Measurements from ENCODE around the gene FAM168A.

- TF ChIP-seq SUZ12 (IDR thresholded peaks at IDR 0.05; ENCODE audit: extremely low read depth, insufficient read depth, insufficient read length): no peak
- TF ChIP-seq YY1 (IDR thresholded peaks at IDR 0.05; ENCODE audit: insufficient read depth, insufficient read length): no peak
- no peak for TF ChIP-seq ZNF274 (IDR thresholded peaks at IDR 0.05; ENCODE audit: low read depth, low read length)
Observed at GRCh38 chr11:73453562-73453961, 144.3 kb downstream of the FAM168A start.
